Coronary artery (tissue), 2 donors: ENCODE data around the gene ZNF561.
A peak's percentile ranks its signal among the peaks of the same experiment; 100 is the strongest.
"Not testable (repeated sequence)": the region's sequence is repeated elsewhere in the genome, so short reads cannot be mapped to it uniquely, and the experiment has no call there.

Experiments
- DNase-seq: peaks from one replicate; pipeline ENCODE4 v3.0.0-alpha.2; 2017; ENCODE audit warnings: low spot score
- H3K27ac ChIP-seq, 2 donors: fragments of 200-600 bp; sonication (generic); one replicate each; pipeline ENCODE4 v1.5.1; 2016 to 2019
- H3K4me3 ChIP-seq: fragments of 200-600 bp; sonication (generic); 2 replicates; pipeline ENCODE4 v1.5.1; 2016; ENCODE audit warnings: mild to moderate bottlenecking, moderate library complexity
- TF ChIP-seq, protein P1 (sequence below): fragments of 200-600 bp; sonication (generic); IDR thresholded peaks from one replicate; pipeline ENCODE4 v1.5.1; 2019; ENCODE audit warnings: antibody characterized with exemption

Gene ZNF561

DNA sequence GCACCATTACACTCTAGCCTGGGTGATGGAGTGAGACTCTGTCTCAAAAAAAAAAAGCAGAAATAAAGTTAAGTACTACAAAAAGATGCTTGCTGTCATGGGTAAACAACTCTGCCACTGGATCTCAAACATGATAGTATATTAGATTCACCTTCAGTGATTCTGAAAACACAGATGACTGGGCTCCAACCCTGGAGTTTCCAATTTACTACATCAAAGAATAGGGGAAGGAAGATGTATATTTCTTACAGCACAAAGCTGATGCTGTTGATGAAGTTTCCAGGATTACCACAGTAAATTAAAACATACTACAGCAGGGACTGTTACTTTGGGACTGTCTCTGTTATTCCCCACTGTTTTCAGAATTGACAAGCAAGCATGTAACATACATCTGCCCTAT lies 5.2 kb downstream of the ZNF561 start:
- Histone ChIP-seq H3K27ac (no peak overlapping the region), H3K4me3 (no peak overlapping the region)
- TF ChIP-seq, protein P1, sequence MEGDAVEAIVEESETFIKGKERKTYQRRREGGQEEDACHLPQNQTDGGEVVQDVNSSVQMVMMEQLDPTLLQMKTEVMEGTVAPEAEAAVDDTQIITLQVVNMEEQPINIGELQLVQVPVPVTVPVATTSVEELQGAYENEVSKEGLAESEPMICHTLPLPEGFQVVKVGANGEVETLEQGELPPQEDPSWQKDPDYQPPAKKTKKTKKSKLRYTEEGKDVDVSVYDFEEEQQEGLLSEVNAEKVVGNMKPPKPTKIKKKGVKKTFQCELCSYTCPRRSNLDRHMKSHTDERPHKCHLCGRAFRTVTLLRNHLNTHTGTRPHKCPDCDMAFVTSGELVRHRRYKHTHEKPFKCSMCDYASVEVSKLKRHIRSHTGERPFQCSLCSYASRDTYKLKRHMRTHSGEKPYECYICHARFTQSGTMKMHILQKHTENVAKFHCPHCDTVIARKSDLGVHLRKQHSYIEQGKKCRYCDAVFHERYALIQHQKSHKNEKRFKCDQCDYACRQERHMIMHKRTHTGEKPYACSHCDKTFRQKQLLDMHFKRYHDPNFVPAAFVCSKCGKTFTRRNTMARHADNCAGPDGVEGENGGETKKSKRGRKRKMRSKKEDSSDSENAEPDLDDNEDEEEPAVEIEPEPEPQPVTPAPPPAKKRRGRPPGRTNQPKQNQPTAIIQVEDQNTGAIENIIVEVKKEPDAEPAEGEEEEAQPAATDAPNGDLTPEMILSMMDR, result no peak
- no peak for DNase-seq

DNA sequence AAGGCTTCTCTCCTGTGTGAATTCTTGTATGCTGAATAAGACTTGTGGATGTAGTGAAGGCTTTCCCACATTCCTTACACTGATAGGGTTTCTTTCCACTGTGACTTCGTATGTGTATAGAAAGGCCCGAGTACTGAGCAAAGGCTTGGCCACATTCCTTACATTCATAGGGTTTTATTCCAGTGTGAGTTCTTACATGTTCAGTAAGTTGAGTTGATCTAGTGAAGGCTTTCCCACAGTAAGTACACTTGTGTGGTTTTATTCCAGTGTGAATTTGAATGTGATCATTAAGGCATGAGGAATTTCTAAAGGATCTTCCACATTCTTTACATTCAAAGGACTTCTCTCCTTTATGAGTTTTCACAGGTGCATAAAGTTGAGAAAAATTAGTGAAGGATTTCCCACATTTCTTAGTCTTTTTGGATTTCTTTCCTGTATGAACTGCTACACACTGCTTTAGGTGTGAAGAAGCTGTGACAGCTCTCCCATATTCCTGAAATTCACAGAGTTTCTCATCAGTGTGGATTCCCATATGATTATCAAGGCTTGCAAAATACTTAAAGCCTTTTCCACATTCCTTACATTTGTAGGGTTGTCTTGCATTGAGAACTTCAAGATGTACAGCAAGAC lies 10.4 kb downstream of the ZNF561 start:
- DNase-seq, result no peak
- no peak overlapping the region for H3K27ac ChIP-seq
- H3K4me3 ChIP-seq, result no peak overlapping the region
- TF ChIP-seq, protein P1, result no peak

DNA sequence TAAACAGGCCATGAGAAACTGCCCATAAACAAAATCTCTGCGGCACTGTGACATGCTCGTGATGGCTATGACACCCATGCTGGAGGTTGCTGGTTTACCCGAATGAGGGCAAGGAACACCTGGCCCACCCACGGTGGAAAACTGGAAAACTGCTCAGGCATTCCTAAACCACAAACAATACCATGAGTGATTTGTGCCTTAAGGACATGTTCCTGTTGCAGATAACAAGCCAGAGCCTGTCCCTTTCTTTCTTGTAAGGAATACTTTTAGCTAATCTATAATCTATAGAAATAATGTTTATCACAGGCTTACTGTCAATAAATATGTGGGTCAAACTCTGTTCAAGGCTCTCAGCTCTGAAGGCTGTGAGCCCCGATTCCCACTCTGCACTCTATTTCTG lies 12.1 kb downstream of the ZNF561 start:
- no peak for DNase-seq
- Histone ChIP-seq H3K27ac (no peak overlapping the region), H3K4me3 (no peak overlapping the region)
- TF ChIP-seq, protein P1, result no peak

DNA sequence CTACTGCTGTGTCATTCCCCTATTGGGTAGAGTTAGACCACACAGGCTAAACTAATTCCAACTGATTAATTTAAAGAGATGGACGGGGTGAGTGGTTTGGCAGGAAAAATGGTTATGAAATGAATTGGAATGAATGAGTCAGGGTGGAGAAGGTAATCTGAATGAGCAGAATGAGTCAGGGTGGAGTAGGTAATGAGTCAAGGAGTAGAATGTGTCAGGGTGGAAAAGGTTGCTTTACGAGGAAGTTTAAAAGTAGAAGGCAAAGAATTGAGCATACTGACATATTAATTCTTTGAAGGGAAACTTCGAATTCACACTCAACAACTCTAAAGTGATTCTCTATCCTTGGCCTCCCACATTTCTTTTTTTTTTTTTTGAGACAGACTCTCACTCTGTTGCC lies 24.0 kb downstream of the ZNF561 start:
- no peak for DNase-seq
- no peak overlapping the region for H3K4me3 ChIP-seq
- TF ChIP-seq, protein P1, result no peak
- H3K27ac ChIP-seq, result no peak overlapping the region

DNA sequence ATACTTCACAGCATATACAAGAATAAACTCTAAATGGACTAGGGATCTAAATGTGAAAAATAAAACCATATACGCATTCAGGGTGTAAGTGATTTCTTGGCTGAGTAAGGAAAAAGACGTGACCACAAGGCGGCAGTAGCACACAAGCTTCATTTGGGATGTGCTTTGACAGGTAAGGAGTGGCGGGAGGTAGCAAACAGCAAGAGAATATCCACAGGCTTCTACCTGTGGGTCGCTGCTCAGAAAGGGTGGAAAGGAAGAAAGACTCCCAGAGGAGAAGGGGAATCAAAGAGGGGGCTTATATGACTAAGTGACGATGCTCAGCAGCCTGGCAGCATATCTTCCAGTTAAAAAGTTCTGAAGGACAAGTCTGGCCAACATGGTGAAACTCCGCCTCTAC lies 34.3 kb downstream of the ZNF561 start:
- Histone ChIP-seq H3K27ac (no peak overlapping the region), H3K4me3 (no peak overlapping the region)
- no peak for DNase-seq
- TF ChIP-seq, protein P1, result peak; percentile 40

DNA sequence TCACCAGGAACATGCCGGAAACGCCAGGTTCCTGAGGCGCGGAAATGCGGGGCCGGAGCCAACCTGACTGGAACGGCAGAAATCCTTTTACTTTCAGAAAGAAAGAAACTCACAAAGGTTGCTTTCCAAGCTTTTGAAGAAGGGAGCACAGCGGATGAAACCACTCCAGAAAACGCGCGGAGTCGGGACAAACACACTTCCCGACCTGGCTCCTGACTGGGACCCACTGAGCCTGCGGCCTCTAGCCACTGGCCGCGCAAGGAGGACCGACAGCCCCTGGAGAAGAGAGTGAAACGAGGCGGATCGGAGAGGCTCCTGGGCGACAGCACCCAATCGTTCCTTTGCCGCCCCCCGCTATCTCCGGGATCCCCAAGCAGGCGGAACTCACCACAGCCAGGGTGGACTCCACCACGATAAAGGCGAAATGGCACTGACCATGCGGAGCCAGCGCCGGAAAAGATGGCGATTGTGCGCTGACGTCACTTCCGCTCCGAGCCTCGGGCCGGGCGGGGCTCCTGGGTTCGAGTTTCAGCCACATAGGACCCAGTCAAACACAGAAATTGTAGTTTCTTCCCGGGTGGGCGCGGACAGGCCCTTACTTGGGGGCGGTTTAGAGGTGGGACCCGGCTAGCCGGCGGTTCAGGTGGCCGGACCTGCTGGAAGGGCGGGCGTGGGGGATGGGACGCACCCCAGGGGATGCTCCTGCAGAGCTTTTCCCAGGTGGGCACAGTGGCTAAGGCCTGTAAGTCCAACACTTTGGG lies 36.8 kb downstream of the ZNF561 start, which contains the start of gene ZNF121:
Gene ZNF121, minus strand, starts transcription at position 432 of the 761 bp plus-strand sequence. CDS start 16,407 bp downstream, outside the sequence.
- peak; percentile 88 for DNase-seq
- TF ChIP-seq, protein P1, result no peak
- Histone ChIP-seq H3K27ac (peak within 1 kb of the TSS; percentile 94 to 95), H3K4me3 (peak within 1 kb of the TSS; percentile 87)

DNA sequence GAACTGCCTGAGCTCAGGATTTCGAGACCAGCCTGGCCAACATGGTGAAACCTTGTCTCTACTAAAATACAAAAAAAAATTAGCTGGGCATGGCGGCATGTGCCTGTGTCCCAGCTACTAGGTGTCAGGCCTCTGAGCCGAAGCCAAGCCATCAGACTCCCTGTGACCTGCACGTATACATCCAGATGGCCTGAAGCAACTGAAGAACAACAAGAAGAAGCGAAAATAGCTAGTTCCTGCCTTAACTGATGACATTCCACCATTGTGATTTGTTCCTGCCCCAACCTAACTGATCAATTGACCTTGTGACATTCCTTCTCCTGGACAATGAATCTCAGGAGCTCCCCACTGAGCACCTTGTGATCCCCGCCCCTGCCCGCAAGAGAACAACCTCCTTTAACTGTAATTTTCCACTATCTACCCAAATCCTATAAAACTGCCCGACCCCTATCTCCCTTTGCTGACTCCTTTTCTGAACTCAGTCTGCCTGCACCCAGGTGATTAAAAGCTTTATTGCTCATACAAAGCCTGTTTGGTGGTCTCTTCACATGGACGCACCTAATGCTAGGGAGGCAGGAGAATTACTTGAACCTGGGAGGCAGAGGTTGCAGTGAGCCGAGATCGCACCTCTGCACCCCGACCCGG lies 38.8 kb downstream of the ZNF561 start:
- not testable (repeated sequence) for H3K4me3 ChIP-seq

More for the DNA sequence above, 38.8 kb downstream of the ZNF561 start:
- DNase-seq, H3K27ac ChIP-seq: not testable (repeated sequence)
